Suprapubic skin (tissue), 4 donors: ENCODE results near the gene FTSJ1. TPM values are rescaled to one million over a fixed set of nuclear protein-coding genes. Genes with fewer than 3 reads are reported as not detected.

Experiments used
- DNase-seq, 2 donors: peaks; one replicate each; pipeline ENCODE4 v3.0.0-alpha.2; 2019; ENCODE audit warnings: low spot score in 2 of 2
- H3K27ac ChIP-seq: fragments of 200-600 bp; sonication (generic); one replicate; pipeline ENCODE4 v1.5.1; 2019
- H3K27me3 ChIP-seq: fragments of 200-600 bp; sonication (generic); one replicate; pipeline ENCODE4 v1.5.1; 2019
- H3K36me3 ChIP-seq: fragments of 200-600 bp; sonication (generic); one replicate; pipeline ENCODE4 v1.5.1; 2019
- H3K4me1 ChIP-seq: fragments of 200-600 bp; sonication (generic); one replicate; pipeline ENCODE4 v1.5.1; 2019
- H3K4me3 ChIP-seq: fragments of 200-600 bp; sonication (generic); one replicate; pipeline ENCODE4 v1.5.1; 2019; ENCODE audit warnings: mild to moderate bottlenecking
- H3K9me3 ChIP-seq: fragments of 200-600 bp; sonication (generic); one replicate; pipeline ENCODE4 v1.5.1; 2019
- CTCF ChIP-seq, 2 donors: fragments of 200-600 bp in 1 of 2; fragments of 450-650 bp in 1 of 2; sonication (generic) in 1 of 2; IDR thresholded peaks; one replicate each; pipeline ENCODE4 v1.5.1; 2016 to 2019; ENCODE audit warnings: antibody characterized with exemption in 2 of 2, mild to moderate bottlenecking in 1 of 2, moderate library complexity in 1 of 2
- EP300 ChIP-seq: sonication (generic); formaldehyde crosslinking; IDR thresholded peaks from one replicate; pipeline ENCODE4 v1.6.1; 2017; ENCODE audit warnings: antibody characterized with exemption
- POLR2A ChIP-seq, 2 donors: fragments of 450-650 bp; IDR thresholded peaks; one replicate each; pipeline ENCODE4 v1.6.1; 2017; ENCODE audit warnings: antibody characterized with exemption in 2 of 2, mild to moderate bottlenecking in 2 of 2, moderate library complexity in 2 of 2
- POLR2AphosphoS5 ChIP-seq, 3 donors: sonication (generic); formaldehyde crosslinking; IDR thresholded peaks; one replicate each; pipeline ENCODE4 v1.6.1; 2017; ENCODE audit warnings: antibody characterized with exemption in 3 of 3
- WGBS: methylation state at CpG from one replicate; pipeline ENCODE4 v1.1.5; 2018; 5-methylcytosine and 5-hydroxymethylcytosine counted together
- total RNA-seq, 4 donors: library from RNA; depleted of rRNA; stranded (reverse); fragments of >200 nt; gene quantifications; one replicate each; pipeline ENCODE4 v1.1.0, GENCODE V29; 2016

FTSJ1 gene
- total RNA-seq, 4 donors from 2014 or later, result 27.8 to 54.3 (median 47.9) TPM

GRCh38 chrX:48530736-48531135, 54.7 kb downstream of the FTSJ1 start:
- Histone ChIP-seq H3K9me3 (no peaks in the 10 kb centered on the region), H3K27me3 (no peaks in the 10 kb centered on the region), H3K4me1 (peaks cover 7% of the 10 kb centered on the region), H3K27ac (peak overlapping the region; percentile 87), H3K36me3 (peaks cover 18% of the 10 kb centered on the region), H3K4me3 (no peak overlapping the region)
- WGBS, result 66% methylated on average over 3 of the region's 3 CpGs
- TF ChIP-seq POLR2AphosphoS5 (IDR thresholded peaks at IDR 0.05), result no peak
- DNase-seq, result no peak

- no peak for TF ChIP-seq CTCF (IDR thresholded peaks at IDR 0.05)
- no peak for TF ChIP-seq EP300
- TF ChIP-seq POLR2AphosphoS5 (IDR thresholded peaks at IDR 0.05), result no peak
- no peak for TF ChIP-seq POLR2A (IDR thresholded peaks at IDR 0.05)
- Histone ChIP-seq H3K9me3 (no peaks in the 10 kb centered on the region), H3K27ac (peak overlapping the region; percentile 87), H3K36me3 (peaks cover 18% of the 10 kb centered on the region), H3K27me3 (no peaks in the 10 kb centered on the region), H3K4me1 (peaks cover 7% of the 10 kb centered on the region), H3K4me3 (no peak overlapping the region)
- no peak for DNase-seq
- 51% methylated on average over 5 of the region's 5 CpGs for WGBS
These were observed 55.5 kb downstream of the FTSJ1 start for GRCh38 chrX:48531358-48531959.

- DNase-seq, result no peak
- Histone ChIP-seq H3K9me3 (no peaks in the 10 kb centered on the region), H3K4me3 (no peak overlapping the region), H3K27ac (peak overlapping the region; percentile 87), H3K4me1 (peaks cover 7% of the 10 kb centered on the region), H3K36me3 (peaks cover 15% of the 10 kb centered on the region), H3K27me3 (no peaks in the 10 kb centered on the region)
- no peak for TF ChIP-seq CTCF (IDR thresholded peaks at IDR 0.05)
- TF ChIP-seq POLR2AphosphoS5 (IDR thresholded peaks at IDR 0.05), result no peak
- no peak for TF ChIP-seq EP300
- no peak for TF ChIP-seq POLR2A (IDR thresholded peaks at IDR 0.05)
- WGBS, result 70% methylated on average over 1 of the region's 1 CpG
These were observed 56.2 kb downstream of the FTSJ1 start for GRCh38 chrX:48532161-48532560.

- WGBS, result 81% methylated on average over 3 of the region's 3 CpGs
- no peak for DNase-seq
- Histone ChIP-seq H3K36me3 (peaks cover 6% of the 10 kb centered on the region), H3K4me3 (no peak overlapping the region), H3K9me3 (no peaks in the 10 kb centered on the region), H3K27me3 (no peaks in the 10 kb centered on the region), H3K4me1 (peaks cover 7% of the 10 kb centered on the region), H3K27ac (no peak overlapping the region)
- TF ChIP-seq CTCF (IDR thresholded peaks at IDR 0.05), result no peak
- TF ChIP-seq POLR2AphosphoS5 (IDR thresholded peaks at IDR 0.05), result no peak
- no peak for TF ChIP-seq EP300
- TF ChIP-seq POLR2A (IDR thresholded peaks at IDR 0.05), result no peak
These were observed 57.2 kb downstream of the FTSJ1 start for GRCh38 chrX:48533165-48533564.

Other genes starting within 250 kb of the FTSJ1 start
- not detected for gene SSX1, start 220.8 kb upstream of the FTSJ1 start, total RNA-seq
- gene SSX3, start 119.5 kb upstream of the FTSJ1 start, total RNA-seq, result not detected
- gene SSX4, start 92.7 kb upstream of the FTSJ1 start, total RNA-seq, result not detected
- not detected for gene SSX4B, start 64.2 kb upstream of the FTSJ1 start, total RNA-seq
- 10 to 100 TPM; 24.2 to 63.0 (median 46.2) TPM for gene SLC38A5, start 5.9 kb upstream of the FTSJ1 start, total RNA-seq
- gene PORCN, start 32.8 kb downstream of the FTSJ1 start, total RNA-seq, result 10 to 100 TPM; 16.7 to 34.5 (median 25.8) TPM
- gene EBP, start 45.6 kb downstream of the FTSJ1 start, total RNA-seq, result 10 to 100 TPM; 43.4 to 82.7 (median 71.9) TPM
- 10 to 100 TPM; 12.9 to 21.2 (median 17.3) TPM for gene TBC1D25, start 63.5 kb downstream of the FTSJ1 start, total RNA-seq
- gene RBM3, start 98.3 kb downstream of the FTSJ1 start, total RNA-seq, result 100 to 1,000 TPM; 167 to 245 (median 204) TPM
- 100 to 1,000 TPM in 1 of 4 donors, 10 to 100 TPM in 3; 71.1 to 105 (median 93.2) TPM for gene WDR13, start 121.3 kb downstream of the FTSJ1 start, total RNA-seq
- gene WAS, start 207.6 kb downstream of the FTSJ1 start, total RNA-seq, result 1 to 10 TPM in 3 of 4 donors, under 1 TPM in 1; 0.68 to 5.2 (median 3.5) TPM
- 10 to 100 TPM in 1 of 4 donors, 1 to 10 TPM in 3; 5.9 to 15.1 (median 8.7) TPM for gene SUV39H1, start 220.5 kb downstream of the FTSJ1 start, total RNA-seq